ENCODE results near the gene BEND7. TPM values are rescaled to one million over a fixed set of nuclear protein-coding genes. Genes with fewer than 3 reads are reported as not detected.
A peak's percentile ranks its signal among the peaks of the same experiment; 100 is the strongest.

Gene BEND7
- total RNA-seq (2011; cell fraction: chromatin; rRNA removed; ENCODE audit: low replicate concordance), result 6.0 and 13.1 TPM in 2 replicates
- total RNA-seq (2011; cell fraction: nucleolus; rRNA removed), result 3.0 and 3.8 TPM in 2 replicates
- 6.7 and 10.2 TPM in 2 replicates for total RNA-seq (2011; cell fraction: nucleoplasm; rRNA removed)
- total RNA-seq (2014; rRNA removed), result 5.0 and 6.3 TPM in 2 replicates
- total RNA-seq (2014; rRNA removed; fragmentation: Illumina TruSeq; extraction: Trizol), result 6.1 and 8.4 TPM in 2 replicates
- 5.2 and 6.0 TPM in 2 replicates for total RNA-seq (2015; rRNA removed; fragmentation: Illumina TruSeq; extraction: Trizol)
- 8.2 and 10.1 TPM in 2 replicates for total RNA-seq (2021)
- polyA plus RNA-seq (2011; rRNA removed), result 4.8 and 5.6 TPM in 2 replicates
- polyA plus RNA-seq (2011; cell fraction: cytosol; rRNA removed), result 1.3 and 3.4 TPM in 2 replicates
- polyA plus RNA-seq (2011; cell fraction: nucleus; rRNA removed), result 5.5 and 8.9 TPM in 2 replicates
- polyA plus RNA-seq (2012), result 5.3 and 7.1 TPM in 2 replicates
- 6.6 and 11.4 TPM in 2 replicates for polyA plus RNA-seq (2014; fragmentation: Illumina TruSeq; extraction: Trizol)
- polyA plus RNA-seq (2014; fragmentation: Nextera tagmentation; extraction: Ambion mirVana), result 1 to 10 TPM; 1.3 to 1.8 TPM
- polyA plus RNA-seq (2014; rRNA removed), result 3.2 and 12.2 TPM in 2 replicates
- 4.4 and 6.1 TPM in 2 replicates for polyA minus RNA-seq (2011; rRNA and poly(A)+ RNA removed)
- 2.9 and 3.3 TPM in 2 replicates for polyA minus RNA-seq (2011; cell fraction: cytosol; rRNA and poly(A)+ RNA removed)
- 1.9 and 4.3 TPM in 2 replicates for polyA minus RNA-seq (2011; cell fraction: nucleus; rRNA and poly(A)+ RNA removed)
- percentile 48 among the genes with signal in this experiment for Bru-seq, nascent RNA
- BruChase-seq, experiment 1, labeled RNA remaining after a 2-hour chase, result percentile 58 among the genes with signal in this experiment
- BruChase-seq, experiment 2, labeled RNA remaining after a 6-hour chase, result percentile 59 among the genes with signal in this experiment
- long read RNA-seq, experiment 1, partial matches to known transcripts, result 6 of 23 reads
- long read RNA-seq, experiment 1, other reads (novel, unspliced or antisense), result 17 of 23 reads
- long read RNA-seq, experiment 2, partial matches to known transcripts, result 2 of 6 reads
- long read RNA-seq, experiment 2, other reads (novel, unspliced or antisense), result 4 of 6 reads
- long read RNA-seq, experiment 3, result 0 reads

- Histone ChIP-seq H3K36me3 (ENCODE audit: control insufficient read depth, insufficient read depth, low read length) (peaks cover 2% of the 10 kb centered on the region; the same call in 1 of the 3 replicates), H2AFZ (ENCODE audit: low read depth, low read length) (peak within 1 kb of the TSS; percentile 88), H3K9ac (ENCODE audit: insufficient read depth in 1 of 2, low read depth in 2 of 2, low read length in 2 of 2) (peak within 1 kb of the TSS; percentile 18 to 87), H3K4me3 (peak within 1 kb of the TSS; percentile 46), H3K27ac (ENCODE audit: extremely low read depth, low read depth, low read length) (no peak within 1 kb of the TSS), H4K20me1 (replicated peaks; ENCODE audit: control insufficient read depth, insufficient read depth, low read length) (0 out of 2 replicates have a peak, but pooled peaks cover 6% of the 10 kb centered on the region), H3K9me3 (replicated peaks; ENCODE audit: control insufficient read depth, insufficient read depth, low read depth, low read length) (no peaks in the 10 kb centered on the region), H3K27me3 (ENCODE audit: control insufficient read depth in 2 of 2, insufficient read depth in 2 of 2, low read length in 2 of 2) (peaks cover 0 to 6% of the 10 kb centered on the region in 2 experiments; a peak in 1 of 5 replicates), H3K4me2 (ENCODE audit: insufficient read depth, low read length) (peak within 1 kb of the TSS; percentile 67), H3K4me1 (replicated peaks in 1 of 2; ENCODE audit: control insufficient read depth in 2 of 2, insufficient read depth in 2 of 2, low read length in 2 of 2) (peaks cover 7 to 13% of the 10 kb centered on the region in 2 experiments; a peak in 2 of 5 replicates), H3K79me2 (ENCODE audit: control insufficient read depth, insufficient read depth, low read length) (0 out of 3 replicates have a peak, but pooled peaks cover 2% of the 10 kb centered on the region), H3K9me1 (ENCODE audit: control insufficient read depth, insufficient read depth, low read length) (no peaks in the 10 kb centered on the region)
- WGBS (ENCODE audit: insufficient coverage, low coverage, missing lambda C conversion rate), result 20% methylated on average over 23 of the region's 98 CpGs
- CTCF ChIA-PET (ENCODE audit: low intra/inter-chr PET ratio), result no interaction called here
- POLR2A ChIA-PET, result interaction anchor here (0.8 kb wide), 1 partner anchor 9 kb away, joined by 3 read pairs; no protein-coding TSS in a partner anchor
- intact Hi-C loops (cut with micrococcal nuclease) (no loop called here), in situ Hi-C loops (cut with MboI) (no loop called here)
- peak; percentile 56 to 95 (median 92) for DNase-seq (ENCODE audit: extremely low read depth in 1 of 4, low spot score in 3 of 4)
- BruUV-seq (replicated peaks), result no TSS peak
- peak; percentile 87 for ATAC-seq
- no peak for FAIRE-seq
- peak in 2 of 3 experiments; percentile 28 to 40 for TF ChIP-seq YY1 (IDR thresholded peaks at IDR 0.05; ENCODE audit: borderline replicate concordance in 1 of 3, control insufficient read depth in 1 of 3, extremely low read depth in 1 of 3, insufficient read depth in 3 of 3, insufficient read length in 1 of 3, insufficient replicate concordance in 2 of 3, low read depth in 1 of 3, low read length in 2 of 3)
- TF ChIP-seq UBTF (IDR thresholded peaks at IDR 0.05; ENCODE audit: borderline replicate concordance in 1 of 2, low read depth in 2 of 2, low read length in 2 of 2), result peak; percentile 56 to 78; a peak in 2 of 4 replicates
- TF ChIP-seq SIN3A (IDR thresholded peaks at IDR 0.05; ENCODE audit: borderline replicate concordance in 2 of 2, control insufficient read depth in 1 of 2, low read depth in 2 of 2, low read length in 2 of 2), result no peak
- TF ChIP-seq CCNT2 (IDR thresholded peaks at IDR 0.05; ENCODE audit: borderline replicate concordance, extremely low read depth, insufficient read length, low read depth, low read length), result peak; percentile 25
- TF ChIP-seq NFE2 (IDR thresholded peaks at IDR 0.05; ENCODE audit: low read depth), result 0 out of 2 replicates have a peak, but pooled peaks have one; percentile 15
- TF ChIP-seq ARHGAP35 (IDR thresholded peaks at IDR 0.05; ENCODE audit: partially characterized antibody), result no peak
- TF ChIP-seq ZFX (CRISPR knock-in tag; IDR thresholded peaks at IDR 0.05), result peak; percentile 57
These were observed at the start of gene BEND7 for GRCh38 chr10:13528875-13529713. Gene BEND7, minus strand, starts transcription at chr10:13529014. Its CDS starts 481 bp downstream, at chr10:13528533.

Measured in K562 (cell line).